Measurements from ENCODE around the gene BRWD1.

Gene BRWD1

DNA sequence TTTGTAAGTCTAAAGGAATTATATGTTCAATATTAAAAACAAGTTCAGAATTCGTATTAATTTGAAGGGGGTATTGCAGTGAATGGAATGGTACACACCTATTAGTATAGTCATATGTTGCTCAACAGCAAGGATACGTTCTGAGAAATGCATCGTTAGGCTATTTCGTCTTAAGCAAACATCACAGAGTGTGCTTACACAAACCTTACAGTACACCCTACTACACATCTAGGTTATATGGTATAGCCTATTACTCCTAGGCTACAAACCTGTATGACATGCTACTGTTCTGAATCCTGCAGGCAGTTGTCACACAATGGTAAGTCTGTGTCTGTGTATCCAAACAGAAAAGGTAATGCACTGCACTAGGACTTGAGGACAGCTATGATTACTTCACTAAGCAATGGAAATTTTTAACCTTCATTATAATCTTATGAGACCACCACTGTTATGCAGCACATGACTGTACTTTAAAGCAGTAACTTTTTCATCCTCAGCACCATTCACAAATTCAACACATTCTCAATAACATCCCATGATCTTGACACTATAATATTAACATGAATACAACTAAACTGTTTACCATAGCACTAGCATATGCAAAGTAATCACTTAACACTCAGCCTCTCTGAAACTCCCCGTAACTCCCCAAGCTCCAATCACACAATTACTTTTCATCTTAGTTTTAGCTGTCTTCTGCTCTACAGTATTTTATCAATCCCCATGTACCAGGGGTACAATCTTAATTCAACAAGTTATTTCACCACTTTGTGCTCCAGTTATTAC, 115.8 kb downstream of the BRWD1 start:
- no peak for DNase-seq (ENCODE audit: low read depth in 2 of 2)

DNA sequence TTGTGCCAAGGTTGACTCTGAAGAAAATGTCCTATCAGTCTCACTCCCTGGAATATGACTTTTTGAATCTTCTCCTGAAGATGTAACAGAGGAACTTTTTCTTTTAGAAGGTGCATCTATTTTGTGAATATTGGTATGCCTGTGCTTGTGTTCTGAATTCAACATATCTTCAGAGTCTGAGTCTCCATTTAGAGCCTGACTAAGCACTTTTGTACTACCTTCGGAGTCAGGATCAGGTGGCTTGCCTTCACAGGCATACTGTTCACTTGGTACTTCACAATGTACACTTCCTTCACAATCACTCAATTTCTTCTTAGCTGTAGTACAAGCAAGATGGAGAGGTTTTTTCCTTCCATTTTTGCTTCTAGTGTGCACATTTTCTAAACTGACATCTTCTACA, 116.6 kb downstream of the BRWD1 start:
- no peak for DNase-seq (ENCODE audit: low read depth in 2 of 2)

DNA sequence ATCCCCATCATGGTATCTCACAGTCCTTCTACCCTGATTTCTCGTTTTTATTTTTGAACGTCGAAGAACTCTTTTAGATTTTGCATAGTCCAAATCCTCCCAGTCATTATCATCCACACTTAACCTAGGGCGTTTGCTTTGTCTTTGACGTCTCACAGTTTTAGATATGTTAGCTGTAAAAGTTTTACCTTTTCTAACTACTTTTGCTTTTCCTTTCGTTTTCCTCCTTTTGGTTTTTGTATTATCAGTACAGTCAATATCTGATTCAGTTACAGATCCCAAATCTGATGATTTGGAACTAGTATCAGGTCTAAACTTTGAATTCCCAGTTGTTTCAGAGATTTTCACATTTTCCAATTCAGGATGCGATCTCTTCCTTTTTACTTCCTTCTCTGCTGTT, 117.1 kb downstream of the BRWD1 start:
- no peak for DNase-seq (ENCODE audit: low read depth in 2 of 2)

DNA sequence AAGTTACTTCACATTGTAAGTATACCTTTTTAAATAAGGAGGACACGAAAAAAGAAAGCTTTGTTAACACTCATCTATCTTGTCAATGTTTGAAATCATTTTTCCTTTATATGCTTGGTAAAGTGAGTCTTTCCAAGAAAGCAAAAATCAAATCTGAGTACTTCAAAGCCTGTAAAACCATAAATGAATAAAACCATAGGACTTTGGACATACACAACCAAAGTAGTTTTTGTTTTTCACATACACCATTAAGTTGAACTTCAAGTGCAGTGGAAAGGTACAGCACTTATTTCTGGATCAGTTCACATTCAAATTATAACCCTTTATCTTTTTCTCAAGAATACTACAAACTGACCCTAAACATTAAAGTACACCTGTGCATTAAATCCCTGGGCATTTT, 120.1 kb downstream of the BRWD1 start:
- DNase-seq (ENCODE audit: low read depth in 2 of 2), result no peak

DNA sequence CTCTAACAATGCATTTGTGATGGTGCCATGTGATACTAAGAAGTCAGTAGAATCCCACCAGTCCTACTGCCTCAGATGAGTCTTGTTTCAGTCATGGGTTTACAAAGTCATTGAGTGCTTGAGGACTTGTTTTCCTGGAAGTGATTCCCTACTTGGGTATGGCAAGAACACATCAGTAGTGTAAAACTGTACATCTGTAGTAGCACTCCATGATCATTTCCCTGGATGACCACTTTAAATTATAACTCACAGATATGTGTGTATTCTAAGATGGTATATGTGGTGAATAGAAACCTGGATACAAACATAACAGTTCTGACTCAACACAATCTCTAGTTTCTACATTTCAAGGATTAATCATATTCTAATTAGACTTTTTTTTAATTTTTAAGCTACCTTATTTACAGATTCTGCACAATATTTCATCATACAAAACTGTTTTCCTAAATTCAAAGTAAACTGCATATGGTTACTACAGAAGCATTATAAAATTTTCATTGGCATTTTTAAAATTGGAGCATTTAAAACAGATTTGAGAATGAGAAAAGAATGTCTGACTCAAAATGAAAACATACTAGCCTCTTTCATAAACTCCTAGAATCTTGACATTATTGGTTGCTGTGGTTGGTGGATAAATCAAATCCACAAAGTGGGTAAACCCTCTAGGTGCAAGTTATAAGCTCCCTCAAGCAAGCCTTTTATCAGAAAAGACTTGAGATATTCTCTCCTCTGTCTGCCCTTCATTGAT, 123.4 kb downstream of the BRWD1 start:
- DNase-seq (ENCODE audit: low read depth in 2 of 2), result no peak

DNA sequence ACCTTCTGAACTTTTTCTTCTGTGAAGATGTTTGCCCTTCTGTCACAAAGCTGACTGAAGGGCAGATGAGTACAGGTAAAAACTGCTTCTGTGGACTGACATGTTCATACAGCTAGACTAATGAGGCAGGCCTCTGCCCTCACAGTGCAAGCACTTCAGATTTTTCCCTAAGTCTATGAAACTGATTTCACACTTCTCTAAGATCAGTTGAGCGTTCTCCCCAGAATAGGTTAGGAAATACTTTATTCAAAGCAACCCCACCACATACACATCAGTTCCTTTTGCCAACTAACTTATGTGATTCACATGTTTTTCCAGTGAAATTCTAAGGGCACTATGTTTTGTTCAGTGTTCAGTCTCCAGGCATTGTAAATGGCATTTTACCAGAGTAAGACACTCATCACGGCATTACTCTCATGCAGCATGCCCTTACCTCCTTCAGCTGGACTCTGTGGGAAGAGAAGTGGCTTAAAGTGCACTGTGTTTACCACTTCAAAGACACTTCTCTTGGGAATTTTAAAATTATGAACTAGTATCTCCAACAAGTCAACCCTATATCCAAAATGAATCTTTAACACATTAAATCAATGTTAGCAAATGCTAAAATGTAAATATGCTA, 124.8 kb downstream of the BRWD1 start:
- no peak for DNase-seq (ENCODE audit: low read depth in 2 of 2)

DNA sequence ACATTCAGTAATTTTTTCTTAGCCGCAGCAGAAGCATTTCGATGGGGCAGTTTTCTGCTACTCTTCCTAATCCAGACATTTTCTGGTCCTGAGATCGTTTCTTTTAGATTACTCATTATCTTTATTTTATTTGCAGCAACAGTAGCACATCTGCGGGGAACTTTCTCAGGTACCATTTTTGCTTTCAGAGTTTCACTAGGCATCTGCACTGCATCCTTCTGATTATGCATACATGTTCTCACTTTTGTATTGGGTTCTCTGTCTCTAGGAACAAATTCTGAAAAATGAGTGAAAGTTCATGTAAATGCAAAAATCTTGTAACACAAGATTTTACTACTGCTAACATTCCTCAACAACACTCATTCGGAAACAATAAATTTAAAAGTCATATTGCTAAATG, 126.3 kb downstream of the BRWD1 start:
- DNase-seq (ENCODE audit: low read depth in 2 of 2), result no peak

DNA sequence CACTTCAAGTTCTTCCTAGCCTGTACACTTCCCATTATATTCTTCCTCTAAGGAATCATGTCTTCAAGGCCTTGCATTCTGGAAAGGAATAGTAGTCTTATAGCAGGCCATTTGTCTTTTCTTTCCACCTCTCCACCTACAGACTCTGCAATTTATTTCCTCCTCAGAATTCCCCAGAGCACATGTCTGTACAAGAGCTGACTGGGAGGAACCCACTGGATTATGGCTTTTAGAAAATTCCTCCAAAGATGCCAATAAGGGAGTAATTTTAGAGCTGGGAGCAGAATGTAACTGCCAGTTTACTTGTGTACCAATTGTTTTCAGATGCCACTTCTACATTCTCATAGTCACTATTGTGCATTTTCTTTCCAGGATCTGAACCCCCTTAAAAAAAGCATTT, 126.8 kb downstream of the BRWD1 start:
- no peak for DNase-seq (ENCODE audit: low read depth in 2 of 2)

DNA sequence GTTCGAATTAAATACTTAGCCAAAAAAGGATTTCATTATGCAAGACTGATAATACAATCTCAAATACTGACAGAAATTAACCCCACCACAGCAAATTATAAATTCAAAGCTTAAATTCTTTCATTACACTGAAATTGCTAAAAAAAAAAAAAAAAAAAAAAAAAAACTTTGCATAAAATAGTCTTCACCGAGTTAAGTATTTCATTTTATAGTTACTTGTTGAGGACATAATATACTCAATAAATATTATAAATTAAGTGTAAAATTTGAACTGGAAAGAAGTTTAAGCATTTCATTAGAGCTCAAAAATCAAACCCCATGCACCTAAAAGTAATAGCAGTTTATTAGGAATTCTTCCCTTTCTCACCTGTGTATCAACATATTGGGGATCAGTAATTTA, 128.3 kb downstream of the BRWD1 start:
- no peak for DNase-seq (ENCODE audit: low read depth in 2 of 2)

DNA sequence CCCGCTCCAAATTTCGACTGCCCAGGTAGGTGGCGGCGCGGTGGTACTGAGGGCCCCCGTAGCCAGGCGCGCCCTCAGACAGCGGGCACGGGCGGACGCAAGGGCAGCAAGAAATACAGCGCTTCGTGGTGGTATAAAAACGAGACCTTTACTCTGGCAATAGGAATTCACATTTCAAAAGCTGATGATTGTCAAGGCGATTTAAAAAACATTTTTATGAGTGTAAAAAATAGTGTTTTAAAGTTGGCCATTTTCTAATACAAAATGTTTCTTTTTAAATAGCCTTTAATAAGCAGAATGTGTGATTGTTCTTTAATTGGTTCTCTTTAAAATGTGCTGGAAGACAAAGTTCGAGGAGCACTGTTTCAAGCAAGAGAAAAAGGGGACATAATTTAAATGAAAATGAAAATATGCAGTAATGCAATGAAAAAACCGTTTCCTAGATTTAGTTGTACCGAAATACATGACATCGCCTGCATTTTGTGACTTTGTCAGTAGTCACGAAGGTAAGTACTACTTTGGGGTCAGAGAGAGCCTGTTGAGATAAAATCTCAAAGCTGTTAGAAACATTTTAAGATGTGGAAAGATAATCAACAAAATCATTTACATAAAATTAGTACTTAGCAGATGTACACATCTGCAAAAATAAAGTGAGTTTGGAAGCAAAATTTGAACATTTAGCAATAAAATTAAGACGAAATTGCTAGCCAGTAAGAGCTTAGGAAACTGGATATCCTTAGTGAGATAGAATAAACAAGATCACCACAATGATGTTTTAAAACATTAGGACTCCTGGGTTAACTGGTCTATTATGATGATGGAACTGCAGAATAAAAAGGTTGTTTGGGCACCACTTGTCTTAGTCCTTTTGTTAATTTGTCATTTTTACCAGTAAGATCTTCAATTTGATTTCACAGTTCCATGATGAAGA, 129.1 kb downstream of the BRWD1 start:
- no peak for DNase-seq (ENCODE audit: low read depth in 2 of 2)

DNA sequence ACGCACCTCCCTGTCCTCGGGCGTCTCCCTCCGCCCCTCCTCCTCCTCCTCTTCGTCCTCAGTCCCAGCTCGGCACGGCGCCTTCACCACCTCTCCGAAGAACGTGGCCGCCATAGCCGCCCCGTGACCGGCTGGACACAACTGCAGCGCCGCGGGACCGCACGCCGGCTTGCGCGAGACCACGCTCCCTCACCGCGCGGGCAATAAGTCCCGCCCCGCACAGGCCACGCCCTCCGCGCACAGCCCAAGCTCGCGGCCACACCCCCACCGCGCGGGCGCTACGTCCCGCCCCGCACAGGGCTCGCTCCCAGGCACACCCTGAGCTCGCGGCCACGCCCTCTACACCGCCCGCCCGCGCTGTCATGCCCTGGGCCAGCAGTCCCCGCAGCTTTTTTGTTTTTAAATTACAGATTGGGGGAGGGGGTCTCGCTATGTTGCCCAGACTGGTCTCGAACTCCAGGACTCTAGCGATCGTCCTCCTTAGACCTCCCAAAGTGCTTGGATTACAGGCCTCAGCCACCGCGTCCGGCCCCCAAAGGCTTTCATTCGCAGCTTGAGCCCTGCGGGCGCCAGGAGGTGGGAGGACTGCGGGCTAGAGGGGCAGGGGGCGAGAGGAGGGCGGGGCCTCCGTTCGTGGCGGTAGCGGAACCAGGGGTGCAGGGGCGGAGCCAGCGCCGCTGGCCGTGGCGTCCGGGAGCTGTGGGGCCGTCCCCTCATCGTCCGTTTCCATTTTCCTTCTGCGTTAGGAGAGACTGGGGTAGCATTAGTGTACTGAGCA, 130.0 kb downstream of the BRWD1 start, which contains the start of gene PSMG1:
Gene PSMG1, minus strand, starts transcription at position 180 of the 778 bp plus-strand sequence. Its CDS starts 66 bp downstream, at position 114.
- peak; percentile 84 to 90 for DNase-seq (ENCODE audit: low read depth in 2 of 2)

DNA sequence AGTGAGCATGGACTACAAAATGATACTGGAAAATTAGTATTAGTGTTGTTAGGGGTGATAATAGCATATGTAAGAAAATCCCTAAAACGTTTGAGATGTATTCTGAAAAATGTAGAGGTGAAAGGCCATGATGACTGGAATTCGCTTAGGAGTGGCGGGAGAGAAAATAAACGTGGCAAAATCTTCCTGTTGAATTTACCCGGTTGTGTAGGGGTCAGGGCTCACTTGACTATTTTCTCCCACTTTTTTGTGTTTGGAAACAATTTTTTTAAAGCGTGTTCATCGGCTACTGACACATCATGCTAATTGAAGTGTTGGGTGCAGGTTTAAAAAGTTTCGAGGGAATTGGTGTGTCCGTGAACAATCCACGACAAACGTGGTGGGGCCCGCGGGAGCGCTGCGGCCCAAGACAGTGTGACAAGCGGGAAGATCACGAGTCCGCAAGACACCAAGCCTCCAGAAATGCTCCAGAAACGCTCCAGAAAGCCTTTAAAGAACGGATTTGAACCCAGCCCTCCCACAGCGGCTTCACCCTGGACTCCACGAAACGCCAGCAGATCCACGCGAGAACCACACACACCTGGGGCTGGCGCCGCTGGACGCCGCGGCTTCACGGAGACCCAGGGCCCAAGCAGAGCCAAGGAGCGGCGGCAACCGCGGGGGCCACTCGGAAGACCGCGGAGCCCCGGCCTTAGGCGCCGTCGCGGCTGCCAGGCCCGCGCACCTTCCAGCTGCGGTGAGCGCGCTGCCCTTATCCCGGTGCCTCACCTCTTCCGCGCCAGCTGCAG, 130.8 kb downstream of the BRWD1 start:
- DNase-seq (ENCODE audit: low read depth in 2 of 2), result no peak

DNA sequence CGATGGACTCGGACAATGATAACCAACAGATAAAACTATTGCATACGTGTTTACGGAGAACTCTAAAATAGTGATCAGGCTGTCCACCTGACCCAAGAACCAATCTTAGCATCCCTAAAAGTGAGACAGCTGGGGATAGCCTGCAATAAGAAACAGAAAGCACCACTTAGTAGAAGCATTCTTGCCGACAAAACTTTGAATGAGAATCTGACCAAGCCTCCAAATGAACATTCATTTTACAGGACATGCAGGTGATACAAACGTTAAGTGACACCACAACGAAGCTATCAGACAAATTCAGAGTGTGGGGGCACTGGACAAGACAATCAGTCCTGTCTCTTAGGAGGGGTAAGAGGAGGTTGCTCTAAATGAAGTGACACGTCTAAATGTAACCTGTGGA, 131.4 kb downstream of the BRWD1 start:
- no peak for DNase-seq (ENCODE audit: low read depth in 2 of 2)

DNA sequence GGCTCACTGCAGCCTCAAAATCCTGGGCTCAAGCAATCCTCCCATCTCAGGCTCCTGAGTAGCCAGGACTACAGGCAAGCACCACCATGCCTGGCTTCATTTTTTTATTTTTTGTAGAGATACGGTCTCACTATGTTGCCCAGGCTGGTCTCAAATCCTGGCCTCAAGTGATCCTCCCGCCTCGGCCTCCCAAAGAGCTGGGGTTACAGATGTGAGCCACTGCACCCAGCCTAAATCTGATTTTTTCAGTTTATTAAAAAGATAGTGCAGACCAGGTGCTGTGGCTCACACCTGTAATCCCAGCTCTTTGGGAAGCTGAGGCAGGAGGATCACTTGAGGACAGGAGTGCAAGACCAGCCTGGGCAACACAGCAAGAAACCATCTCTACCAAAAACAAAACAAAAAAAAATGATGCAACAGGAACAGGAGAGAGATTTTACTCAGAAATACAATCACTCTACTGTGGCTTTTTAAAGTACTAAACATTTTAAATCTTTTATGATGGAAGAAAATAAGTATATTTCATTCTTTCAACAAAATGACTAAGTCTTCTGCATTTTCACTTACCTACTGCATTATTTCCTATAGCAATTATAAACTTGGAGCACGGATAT, 132.1 kb downstream of the BRWD1 start:
- DNase-seq (ENCODE audit: low read depth in 2 of 2), result no peak

DNA sequence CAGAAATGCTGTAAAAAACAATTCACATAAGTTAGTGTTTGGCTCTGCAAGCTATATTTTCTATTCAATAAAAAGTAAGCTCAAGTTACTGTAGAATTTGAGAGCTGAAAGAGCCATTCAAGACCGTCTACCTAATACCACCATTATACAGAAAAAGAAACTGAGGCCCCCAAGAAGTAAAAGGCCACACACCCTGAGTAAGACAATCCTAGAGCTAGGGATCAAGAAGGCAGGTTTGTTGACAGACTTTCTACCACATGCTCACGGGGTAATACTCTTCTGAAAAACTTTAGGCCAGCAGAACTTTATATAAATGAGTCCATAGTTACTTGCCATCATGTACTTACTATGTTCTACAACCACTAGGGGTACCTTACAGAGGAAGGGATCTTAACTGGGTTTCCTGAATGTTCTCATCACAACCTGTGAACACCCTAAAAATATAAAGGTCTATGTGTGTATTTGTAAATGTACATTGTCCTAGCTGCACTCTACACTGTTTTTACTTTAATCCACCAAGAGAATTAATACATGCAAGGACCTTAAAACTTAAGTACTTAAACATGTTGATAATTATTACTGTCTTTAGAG, 132.9 kb downstream of the BRWD1 start:
- no peak for DNase-seq (ENCODE audit: low read depth in 2 of 2)

DNA sequence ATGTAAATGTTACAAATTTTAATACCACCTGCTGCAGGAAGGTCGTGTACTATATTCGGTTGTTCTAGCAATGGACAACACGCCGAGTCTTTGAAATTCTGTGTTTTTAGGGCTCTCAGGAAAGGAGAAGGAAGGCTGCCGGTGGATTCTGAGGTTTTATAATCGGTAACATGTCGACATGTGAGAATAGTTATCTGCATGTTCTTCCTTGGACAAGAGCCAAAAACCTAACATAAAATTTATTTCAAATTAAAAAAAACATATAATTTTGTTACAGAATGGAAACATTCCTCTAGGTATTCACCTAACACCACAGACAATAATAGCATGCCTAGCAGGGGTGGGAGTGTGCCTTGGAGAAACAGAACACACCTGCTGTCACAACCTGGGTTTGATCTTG, 135.0 kb downstream of the BRWD1 start:
- no peak for DNase-seq (ENCODE audit: low read depth in 2 of 2)

DNA sequence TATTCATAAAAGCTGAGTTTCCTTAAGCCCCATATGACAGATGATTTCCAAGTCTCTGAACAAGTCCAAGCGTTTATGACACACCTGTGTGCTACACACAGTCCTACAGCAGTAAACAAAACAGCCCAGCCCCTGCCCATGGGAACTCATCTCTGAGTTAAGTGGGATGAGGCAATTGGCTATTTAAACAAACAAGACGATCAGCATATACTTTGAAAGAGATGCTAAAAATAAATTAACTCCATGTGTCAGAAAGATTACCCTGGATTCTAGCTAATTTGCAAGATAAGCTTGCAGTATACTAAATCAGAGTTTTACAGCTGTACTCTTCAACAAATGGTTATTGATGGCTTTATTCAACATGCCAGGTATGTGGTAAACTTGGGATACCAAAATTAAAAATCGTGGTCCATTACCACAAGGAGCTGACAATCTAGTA, 137.1 kb downstream of the BRWD1 start:
- DNase-seq (ENCODE audit: low read depth in 2 of 2), result no peak

DNA sequence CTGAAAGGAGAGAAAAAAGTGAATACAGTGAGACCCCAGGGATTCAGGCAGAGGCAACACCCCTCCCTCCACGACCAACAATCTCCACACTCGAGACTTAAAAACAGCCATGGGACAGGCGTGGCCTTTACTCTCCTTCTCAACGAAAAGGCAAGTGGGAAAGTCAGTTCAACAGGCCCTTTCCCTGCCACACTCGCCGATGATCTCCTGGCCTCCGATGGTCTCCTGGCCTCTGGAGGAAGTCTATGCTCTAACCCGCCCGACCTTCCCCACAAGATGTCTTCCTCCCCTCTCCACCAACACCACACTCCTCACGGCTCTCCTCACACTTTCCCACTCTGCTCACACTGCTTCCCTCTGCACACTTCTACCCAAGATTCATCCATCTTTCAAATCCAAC, 137.8 kb downstream of the BRWD1 start:
- DNase-seq (ENCODE audit: low read depth in 2 of 2), result no peak

DNA sequence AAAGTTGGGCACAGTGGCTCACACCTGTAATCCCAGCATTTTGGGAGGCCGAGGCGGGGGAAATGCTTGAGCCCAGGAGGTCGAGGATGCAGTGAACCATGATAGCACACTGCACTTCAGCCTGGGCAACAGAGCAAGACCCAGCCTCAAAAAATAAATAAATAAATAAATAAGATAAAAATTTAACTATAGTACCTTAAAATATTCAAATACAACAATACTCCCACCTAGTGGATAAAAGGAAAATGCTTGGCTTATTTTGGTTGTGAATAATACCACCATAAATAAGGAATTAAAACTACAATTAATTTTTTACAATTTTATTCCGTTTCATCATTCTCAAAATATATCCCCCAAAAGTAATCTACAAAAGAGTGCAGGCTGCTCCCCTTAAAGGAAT, 138.3 kb downstream of the BRWD1 start:
- DNase-seq (ENCODE audit: low read depth in 2 of 2), result no peak
